K562 (cell line): Measurements from ENCODE around the gene NLRP5. TPM values are rescaled to one million over a fixed set of nuclear protein-coding genes. Genes with fewer than 3 reads are reported as not detected.

ENCODE experiments used
- ATAC-seq: fragments of 200-7000 bp; cut with Tn5 transposase; 3 replicates; pipeline ENCODE4 v1.9.1; 2020; ENCODE audit warnings: moderate library complexity
- BruUV-seq: library from RNA; stranded (reverse); fragments of 400-500 nt; replicated peaks from 2 replicates; lab custom pipeline; 2021; lab: Mats Ljungman, UMichigan
- CTCF ChIA-PET: fragments of 300-600 bp; formaldehyde crosslinking; extraction: SDS; loops from one replicate; lab custom pipeline; 2021; ENCODE audit warnings: low intra/inter-chr PET ratio; lab: Yijun Ruan, JAX
- POLR2A ChIA-PET: fragments of 300-600, 350-650 bp; sonication (Branson Sonifier 250); formaldehyde crosslinking; extraction: SDS; loops from one replicate; lab custom pipeline; 2021; ENCODE audit warnings: antibody characterized with exemption, inconsistent platforms; lab: Yijun Ruan, JAX
- DNase-seq, 4 experiments: peaks; one replicate each; pipeline versions ENCODE4 v3.0.0 to v3.0.0-alpha.2; 2011 to 2018; ENCODE audit warnings: low spot score in 3 of 4, mixed read lengths in 3 of 4; ENCODE audit errors: extremely low read depth in 1 of 4
- FAIRE-seq: peaks from 2 replicates; lab custom pipeline; 2011; peaks lifted over from hg19 to GRCh38; lab: Jason Lieb, UNC
- H2AFZ ChIP-seq: 2 replicates; pipeline ENCODE4 v1.6.0; 2011; ENCODE audit warnings: low read depth, low read length, control low read depth, inconsistent platforms
- H3K27ac ChIP-seq: fragments of 200-600 bp; 3 replicates; pipeline ENCODE4 v1.8.0; 2011; ENCODE audit warnings: low read depth, mild to moderate bottlenecking, control low read depth, inconsistent platforms, low read length, moderate library complexity, mixed read lengths; ENCODE audit errors: extremely low read depth
- H3K27me3 ChIP-seq, 2 experiments: fragments of 300-600 bp in 1 of 2; 2 replicates in 1 of 2; 3 replicates in 1 of 2; pipeline versions ENCODE4 v1.6.0 to v1.8.0; 2011; ENCODE audit warnings: inconsistent platforms in 2 of 2, low read length in 2 of 2, mild to moderate bottlenecking in 1 of 2, mixed read lengths in 1 of 2, moderate library complexity in 1 of 2; ENCODE audit not compliant: control insufficient read depth in 2 of 2, insufficient read depth in 2 of 2
- H3K36me3 ChIP-seq: fragments of 300-600 bp; 3 replicates; pipeline ENCODE4 v1.8.0; 2011; ENCODE audit warnings: mild to moderate bottlenecking, low read length, inconsistent platforms; ENCODE audit not compliant: control insufficient read depth, insufficient read depth
- H3K4me1 ChIP-seq, 2 experiments: fragments of 200-600 bp in 1 of 2; replicated peaks in 1 of 2; 2 replicates in 1 of 2; 3 replicates in 1 of 2; pipeline versions ENCODE4 v1.5.1 to v1.8.0; 2011; ENCODE audit warnings: inconsistent platforms in 2 of 2, low read length in 2 of 2, mild to moderate bottlenecking in 1 of 2, mixed read lengths in 1 of 2, moderate library complexity in 1 of 2; ENCODE audit not compliant: control insufficient read depth in 2 of 2, insufficient read depth in 2 of 2
- H3K4me2 ChIP-seq: 2 replicates; pipeline ENCODE4 v1.6.1; 2011; ENCODE audit warnings: low read length, control low read depth, inconsistent platforms, mixed read lengths; ENCODE audit not compliant: insufficient read depth
- H3K4me3 ChIP-seq: fragments of 200-600 bp; sonication (generic), shearing (Covaris generic); 2 replicates; pipeline ENCODE4 v1.5.1; 2016; ENCODE audit warnings: control low read depth, inconsistent platforms
- H3K79me2 ChIP-seq: fragments of 200-600 bp; 3 replicates; pipeline ENCODE4 v1.8.0; 2011; ENCODE audit warnings: low read length, inconsistent platforms; ENCODE audit not compliant: control insufficient read depth, insufficient read depth
- H3K9ac ChIP-seq, 2 experiments: 2 replicates each; pipeline versions ENCODE4 v1.6.0 to v1.6.1; 2011; ENCODE audit warnings: low read depth in 2 of 2, low read length in 2 of 2, control low read depth in 1 of 2, inconsistent platforms in 1 of 2, mild to moderate bottlenecking in 1 of 2, mixed read lengths in 1 of 2; ENCODE audit not compliant: insufficient read depth in 1 of 2
- H3K9me1 ChIP-seq: one replicate; pipeline ENCODE4 v1.6.0; 2011; ENCODE audit warnings: inconsistent platforms, mild to moderate bottlenecking, low read length, moderate library complexity; ENCODE audit not compliant: control insufficient read depth, insufficient read depth
- H3K9me3 ChIP-seq: replicated peaks from 2 replicates; pipeline ENCODE4 v1.5.1; 2011; ENCODE audit warnings: low read depth, low read length, inconsistent platforms; ENCODE audit not compliant: control insufficient read depth, insufficient read depth
- H4K20me1 ChIP-seq: replicated peaks from 2 replicates; pipeline ENCODE4 v1.6.1; 2011; ENCODE audit warnings: low read length, inconsistent platforms, mixed read lengths; ENCODE audit not compliant: control insufficient read depth, insufficient read depth
- BCL6 ChIP-seq: fragments of 250-450 bp; sonication (Bioruptor Pico); IDR thresholded peaks from 2 replicates; pipeline ENCODE4 v1.4.0; 2020
- FOXP1 ChIP-seq: sonication (generic); formaldehyde crosslinking; IDR thresholded peaks from 2 replicates; pipeline ENCODE4 v1.8.0; 2022; ENCODE audit warnings: mild to moderate bottlenecking, missing genetic modification reagents
- MAZ ChIP-seq, 2 experiments: fragments of 450-650 bp in 1 of 2; sonication (generic) in 1 of 2; formaldehyde crosslinking; IDR thresholded peaks in 1 of 2; conservative IDR thresholded peaks in 1 of 2; 2 replicates each; pipeline versions ENCODE4 v1.4.0 to v1.5.0; 2020; ENCODE audit warnings: mild to moderate bottlenecking in 1 of 2, missing genetic modification reagents in 1 of 2
- NFE2 ChIP-seq: IDR thresholded peaks from 2 replicates; pipeline ENCODE4 v1.6.1; 2014; ENCODE audit warnings: antibody characterized with exemption, low read depth
- POLR2B ChIP-seq: fragments of 450-650 bp; IDR thresholded peaks from 2 replicates; pipeline ENCODE4 v1.6.1; 2018; ENCODE audit warnings: low read depth; ENCODE audit not compliant: partially characterized antibody
- PURB ChIP-seq: sonication (generic); formaldehyde crosslinking; IDR thresholded peaks from 2 replicates; pipeline ENCODE4 v1.9.0; 2021; ENCODE audit warnings: low read depth, mild to moderate bottlenecking, missing genetic modification reagents
- RBFOX2 ChIP-seq: fragments of 200-400 bp; formaldehyde crosslinking; IDR thresholded peaks from 2 replicates; pipeline ENCODE4 v1.6.1; 2017; ENCODE audit warnings: low read depth, mild to moderate bottlenecking, low read length, moderate library complexity
- TRIM24 ChIP-seq, 2 experiments: fragments of 450-650 bp; IDR thresholded peaks; 2 replicates each; pipeline ENCODE4 v1.6.1; 2016
- YBX1 ChIP-seq: fragments of 450-650 bp; IDR thresholded peaks from 2 replicates; pipeline ENCODE4 v1.7.1; 2016; ENCODE audit warnings: mild to moderate bottlenecking
- ZNF217 ChIP-seq: sonication (generic); formaldehyde crosslinking; IDR thresholded peaks from 2 replicates; pipeline ENCODE4 v1.8.0; 2022; ENCODE audit warnings: mild to moderate bottlenecking, missing genetic modification reagents
- ZNF584 ChIP-seq: fragments of 200-800 bp; sonication (Bioruptor generic); IDR thresholded peaks from 2 replicates; pipeline ENCODE4 v1.6.1; 2016; ENCODE audit warnings: low read depth, mild to moderate bottlenecking, missing genetic modification characterization, missing compliant biosample characterization
- ZNF766 ChIP-seq: fragments of 200-800 bp; sonication (Bioruptor generic); conservative IDR thresholded peaks from 2 replicates; pipeline ENCODE4 v1.6.1; 2016; ENCODE audit warnings: missing genetic modification characterization, missing compliant biosample characterization
- ZNF830 ChIP-seq: fragments of 250-450 bp; sonication (Bioruptor Pico); IDR thresholded peaks from 2 replicates; pipeline ENCODE4 v1.5.0; 2021; ENCODE audit warnings: mild to moderate bottlenecking
- WGBS: fragments of 100-300 bp; shearing (Covaris generic); methylation state at CpG from one replicate; pipeline ENCODE4 v1.1.6; 2016; ENCODE audit warnings: low coverage, mixed read lengths; ENCODE audit not compliant: insufficient coverage; ENCODE audit errors: missing lambda C conversion rate; 5-methylcytosine and 5-hydroxymethylcytosine counted together
- in situ Hi-C: fragments of 300-500 bp; cut with MboI; formaldehyde crosslinking; loops from 4 replicates; pipeline ENCODE4 v1.15.0; 2018; ENCODE audit warnings: inconsistent platforms, mixed read lengths
- intact Hi-C: fragments of 100-400 bp; cut with micrococcal nuclease; formaldehyde crosslinking; loops from 2 replicates; pipeline ENCODE4 v1.14.2; 2022
- polyA plus RNA-seq, 8 experiments: library from polyadenylated mRNA; depleted of rRNA in 4 of 8; stranded (reverse) in 5 of 8; unstranded in 3 of 8; fragments of >200 nt; fragmentation: Nextera tagmentation in 2 of 8; fragmentation: Illumina TruSeq in 1 of 8; extraction: Ambion mirVana in 2 of 8; extraction: Trizol in 1 of 8; gene quantifications; 2 replicates each; pipeline versions ENCODE4 v1.2.1 to v1.2.3, GENCODE V29; 2011 to 2014; ENCODE audit warnings: inconsistent platforms in 1 of 8, missing spikeins in 1 of 8
- total RNA-seq, 7 experiments: library from RNA; depleted of rRNA in 6 of 7; stranded (reverse); fragments of >200 nt in 6 of 7; fragmentation: Illumina TruSeq in 2 of 7; extraction: Trizol in 2 of 7; gene quantifications; 2 replicates each; pipeline versions ENCODE4 v1.2.1 to v1.2.3, GENCODE V29; 2011 to 2021; ENCODE audit warnings: low replicate concordance in 1 of 7
- TF ChIP-seq, protein P1 (sequence below): IDR thresholded peaks from 3 replicates; pipeline ENCODE4 v1.6.1; 2011; ENCODE audit warnings: borderline replicate concordance, mild to moderate bottlenecking; ENCODE audit not compliant: insufficient read length, insufficient read depth
- TF ChIP-seq, protein P2 (sequence below): fragments of 450-650 bp; IDR thresholded peaks from 2 replicates; pipeline ENCODE4 v1.6.1; 2016; ENCODE audit warnings: missing biosample characterization, missing genetic modification characterization

NLRP5 gene
- total and polyA plus RNA-seq, 9 of the 15 experiments (the other 6 are each of a cell fraction or from before 2014, with no cell fraction given) = 0.04 to 0.07 TPM; not detected in 7

DNA sequence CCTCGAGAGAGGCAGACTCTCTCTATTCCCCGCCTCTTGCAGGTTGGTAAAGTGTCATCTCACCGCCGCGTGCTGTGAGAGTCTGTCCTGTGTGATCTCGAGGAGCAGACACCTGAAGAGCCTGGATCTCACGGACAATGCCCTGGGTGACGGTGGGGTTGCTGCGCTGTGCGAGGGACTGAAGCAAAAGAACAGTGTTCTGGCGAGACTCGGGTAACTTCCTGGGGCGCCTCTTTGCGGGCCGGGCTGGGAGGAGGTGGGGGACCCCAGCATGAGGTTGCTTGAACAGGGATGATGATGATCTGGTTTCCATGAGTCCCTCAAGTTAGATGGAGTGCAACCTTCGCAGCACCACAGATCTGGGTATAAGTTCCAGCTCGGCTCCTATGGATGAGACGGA lies 67.0 kb downstream of the NLRP5 start:
- ChIA-PET POLR2A (no interaction called here), CTCF (no interaction called here)
- no peaks in the 10 kb centered on the region for H3K9me1 ChIP-seq
- H3K27me3 ChIP-seq = peaks cover 12 to 41% of the 10 kb centered on the region in 2 experiments; a peak in 4 of 5 replicates
- H3K4me2 ChIP-seq = no peak overlapping the region
- no TSS peak for BruUV-seq
- no peaks in the 10 kb centered on the region for H3K4me1 ChIP-seq
- H3K79me2 ChIP-seq = no peaks in the 10 kb centered on the region
- WGBS = 2% methylated on average over 18 of the region's 18 CpGs
- intact Hi-C loops = no loop called here
- no peak overlapping the region for H3K9ac ChIP-seq
- in situ Hi-C loops = loop anchor here (25.0 kb wide), 1 partner anchor 1034 kb away; no protein-coding TSS in a partner anchor
- no peak for FAIRE-seq
- no peaks in the 10 kb centered on the region for H3K9me3 ChIP-seq
- no peak overlapping the region for H3K4me3 ChIP-seq
- no peaks in the 10 kb centered on the region for H3K36me3 ChIP-seq
- no peak overlapping the region for H3K27ac ChIP-seq
- no peaks in the 10 kb centered on the region for H4K20me1 ChIP-seq
- no peak for ATAC-seq
- H2AFZ ChIP-seq = no peak overlapping the region
- no peak for DNase-seq
- TF ChIP-seq ZNF830 (CRISPR knock-in tag) (no peak), FOXP1 (CRISPR knock-in tag) (no peak), MAZ (CRISPR knock-in tag; conservative IDR thresholded peaks at IDR 0.05 in 1 of 2, IDR thresholded peaks at IDR 0.05 in 1 of 2) (no peak), ZNF217 (no peak), YBX1 (no peak), NFE2 (no peak), ZNF584 (CRISPR knock-in tag) (no peak), TRIM24 (IDR thresholded peaks at IDR 0.05) (no peak), RBFOX2 (no peak), BCL6 (no peak), POLR2B (no peak), ZNF766 (CRISPR knock-in tag) (no peak), PURB (no peak)
- TF ChIP-seq, protein P1, sequence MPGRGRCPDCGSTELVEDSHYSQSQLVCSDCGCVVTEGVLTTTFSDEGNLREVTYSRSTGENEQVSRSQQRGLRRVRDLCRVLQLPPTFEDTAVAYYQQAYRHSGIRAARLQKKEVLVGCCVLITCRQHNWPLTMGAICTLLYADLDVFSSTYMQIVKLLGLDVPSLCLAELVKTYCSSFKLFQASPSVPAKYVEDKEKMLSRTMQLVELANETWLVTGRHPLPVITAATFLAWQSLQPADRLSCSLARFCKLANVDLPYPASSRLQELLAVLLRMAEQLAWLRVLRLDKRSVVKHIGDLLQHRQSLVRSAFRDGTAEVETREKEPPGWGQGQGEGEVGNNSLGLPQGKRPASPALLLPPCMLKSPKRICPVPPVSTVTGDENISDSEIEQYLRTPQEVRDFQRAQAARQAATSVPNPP = no peak
- TF ChIP-seq, protein P2, sequence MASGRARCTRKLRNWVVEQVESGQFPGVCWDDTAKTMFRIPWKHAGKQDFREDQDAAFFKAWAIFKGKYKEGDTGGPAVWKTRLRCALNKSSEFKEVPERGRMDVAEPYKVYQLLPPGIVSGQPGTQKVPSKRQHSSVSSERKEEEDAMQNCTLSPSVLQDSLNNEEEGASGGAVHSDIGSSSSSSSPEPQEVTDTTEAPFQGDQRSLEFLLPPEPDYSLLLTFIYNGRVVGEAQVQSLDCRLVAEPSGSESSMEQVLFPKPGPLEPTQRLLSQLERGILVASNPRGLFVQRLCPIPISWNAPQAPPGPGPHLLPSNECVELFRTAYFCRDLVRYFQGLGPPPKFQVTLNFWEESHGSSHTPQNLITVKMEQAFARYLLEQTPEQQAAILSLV (tag) = no peak
